Stimulated activated CD8-positive, alpha-beta memory T cell treated with anti-CD3 and anti-CD28 coated beads, Interleukin-12 subunit alpha, Interleukin-12 subunit beta, amount 100 ng/mL, for 4 hours (primary cell): ENCODE results near the gene LUC7L.
"Not testable (repeated sequence)": the region's sequence is repeated elsewhere in the genome, so short reads cannot be mapped to it uniquely, and the experiment has no call there.

Experiments used
- DNase-seq: peaks from one replicate; pipeline ENCODE4 v3.0.0-alpha.2; 2020; ENCODE audit warnings: low read depth

LUC7L gene, protein sequence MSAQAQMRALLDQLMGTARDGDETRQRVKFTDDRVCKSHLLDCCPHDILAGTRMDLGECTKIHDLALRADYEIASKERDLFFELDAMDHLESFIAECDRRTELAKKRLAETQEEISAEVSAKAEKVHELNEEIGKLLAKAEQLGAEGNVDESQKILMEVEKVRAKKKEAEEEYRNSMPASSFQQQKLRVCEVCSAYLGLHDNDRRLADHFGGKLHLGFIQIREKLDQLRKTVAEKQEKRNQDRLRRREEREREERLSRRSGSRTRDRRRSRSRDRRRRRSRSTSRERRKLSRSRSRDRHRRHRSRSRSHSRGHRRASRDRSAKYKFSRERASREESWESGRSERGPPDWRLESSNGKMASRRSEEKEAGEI

DNA sequence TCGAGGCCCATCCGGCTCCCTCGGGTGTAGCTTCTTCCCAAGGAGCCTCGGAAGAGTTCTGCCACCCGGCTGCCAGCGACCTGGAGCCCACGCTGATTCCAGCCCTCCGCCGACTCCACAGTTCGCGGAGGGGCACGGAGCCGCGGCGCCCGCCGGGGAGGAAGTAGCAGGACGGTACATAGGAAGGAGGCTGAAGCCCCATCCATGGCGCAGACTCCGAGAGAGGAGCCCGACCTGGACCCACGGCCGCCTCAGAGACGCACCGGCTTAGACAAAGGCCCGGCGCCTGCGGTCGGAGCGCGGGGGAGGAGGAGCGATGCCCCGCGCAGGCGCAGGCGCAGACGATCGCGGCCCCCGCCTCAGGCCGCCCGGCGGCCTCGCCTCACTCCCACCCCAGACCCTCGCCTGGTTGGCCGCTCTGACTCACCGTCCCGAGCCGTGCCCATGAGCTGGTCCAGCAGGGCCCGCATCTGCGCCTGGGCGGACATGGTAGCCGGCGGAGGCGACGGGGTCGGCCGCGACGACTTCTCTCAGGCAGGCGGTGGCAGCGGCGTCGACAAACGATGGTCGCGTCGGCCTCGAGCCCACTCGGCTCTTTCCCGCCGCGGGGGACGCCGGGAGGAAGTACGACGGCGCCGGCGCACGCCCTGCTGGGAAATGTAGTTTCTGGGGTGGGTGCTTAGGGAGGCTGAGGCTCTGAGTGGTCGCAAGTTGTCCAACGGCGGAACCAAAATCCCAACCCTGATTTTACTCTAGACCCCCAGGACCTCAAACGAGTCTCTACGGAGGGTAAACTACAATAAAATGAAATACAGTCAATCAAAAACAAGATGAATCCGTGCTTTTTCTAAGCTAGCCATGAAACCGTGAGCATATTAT, at the start of gene LUC7L:
Gene LUC7L, minus strand, starts transcription at position 598 of the 879 bp plus-strand sequence. Its CDS starts 110 bp downstream, at position 488.
- DNase-seq, result peak; percentile 80

DNA sequence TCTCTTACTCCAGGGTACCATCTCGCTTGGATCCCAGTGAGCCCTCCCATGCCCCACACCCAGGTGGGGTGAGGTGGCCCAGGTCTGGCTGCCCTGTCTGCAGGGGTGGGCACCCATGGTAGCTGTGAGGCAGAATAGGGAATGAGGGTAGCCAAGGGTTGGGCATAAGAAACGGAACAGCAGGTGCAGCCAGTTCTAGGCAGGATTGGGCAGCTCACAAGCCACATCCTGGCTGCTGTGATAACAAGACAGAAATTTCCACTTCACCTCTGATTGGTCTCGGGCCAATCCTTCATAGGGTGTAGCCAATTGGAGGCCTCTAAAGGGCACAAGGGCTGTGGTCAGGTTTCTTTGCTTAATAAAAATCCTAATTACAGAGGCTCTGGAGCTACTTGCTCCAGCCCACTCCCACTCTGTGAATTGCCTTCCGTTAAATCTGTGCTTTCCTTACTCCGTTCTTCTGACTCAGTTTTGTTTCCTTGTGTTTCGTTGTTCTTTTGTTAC, 49.7 kb upstream of the LUC7L start:
- no peak for DNase-seq

DNA sequence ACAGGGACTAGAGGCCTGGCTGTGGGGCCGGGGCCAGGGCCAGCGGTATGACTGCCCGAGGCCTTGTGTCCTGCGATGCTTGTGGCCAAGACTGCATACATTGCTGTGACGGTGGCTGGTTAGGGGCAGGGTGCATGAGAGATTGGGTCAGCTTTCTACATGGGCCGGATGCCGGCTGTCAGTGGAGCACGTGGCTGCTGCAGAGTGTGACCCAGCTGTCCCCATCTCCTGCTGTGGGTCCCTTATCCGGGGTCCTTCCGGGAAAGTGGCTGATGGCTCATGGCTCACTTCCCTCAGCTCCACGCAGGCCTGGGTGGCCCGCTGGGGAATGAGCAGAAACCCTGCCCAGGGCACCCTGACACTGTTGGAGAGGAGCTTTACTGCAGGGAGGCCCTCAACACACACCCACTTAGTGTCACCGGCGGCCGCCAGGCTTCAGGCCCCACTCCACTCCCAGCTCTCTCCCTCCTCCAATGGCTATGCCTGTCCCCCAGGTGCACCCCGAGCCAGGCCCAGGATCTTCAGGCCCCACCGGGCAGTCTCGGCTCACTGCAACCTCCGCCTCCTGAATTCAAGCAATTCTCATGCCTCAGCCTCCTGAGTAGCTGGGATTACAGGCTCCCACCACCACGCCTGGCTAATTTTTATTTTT, 47.3 kb upstream of the LUC7L start:
- no peak for DNase-seq

DNA sequence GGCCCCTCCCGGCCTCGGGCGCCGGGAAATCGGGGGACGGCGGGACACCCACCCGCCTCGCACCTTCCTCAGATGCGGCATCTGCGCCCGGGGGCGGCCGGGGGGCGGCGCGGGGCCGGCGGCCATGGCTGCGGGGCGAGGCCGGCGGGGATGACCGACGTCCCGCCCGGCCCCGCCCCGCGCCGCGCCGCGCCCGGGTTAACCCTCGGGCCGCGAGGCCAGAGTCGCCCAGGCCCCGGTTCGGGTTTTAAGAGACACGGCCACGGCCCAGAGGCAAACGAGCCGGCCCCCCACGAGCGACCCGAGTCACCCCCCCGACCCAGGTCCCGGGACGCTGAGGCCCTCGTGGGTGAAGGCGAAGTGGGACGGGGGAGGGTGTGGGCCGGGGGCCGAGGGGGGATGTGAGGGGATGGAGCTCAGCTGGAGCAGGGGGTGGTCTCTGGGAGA, 46.6 kb upstream of the LUC7L start, which contains the start of gene RGS11:
Gene RGS11, minus strand, starts transcription at position 159 of the 447 bp plus-strand sequence. Its CDS starts 33 bp downstream, at position 126.
- DNase-seq, result no peak

- DNase-seq, result no peak
Measured at GRCh38 chr16:275041-275641, 45.9 kb upstream of the LUC7L start.

DNA sequence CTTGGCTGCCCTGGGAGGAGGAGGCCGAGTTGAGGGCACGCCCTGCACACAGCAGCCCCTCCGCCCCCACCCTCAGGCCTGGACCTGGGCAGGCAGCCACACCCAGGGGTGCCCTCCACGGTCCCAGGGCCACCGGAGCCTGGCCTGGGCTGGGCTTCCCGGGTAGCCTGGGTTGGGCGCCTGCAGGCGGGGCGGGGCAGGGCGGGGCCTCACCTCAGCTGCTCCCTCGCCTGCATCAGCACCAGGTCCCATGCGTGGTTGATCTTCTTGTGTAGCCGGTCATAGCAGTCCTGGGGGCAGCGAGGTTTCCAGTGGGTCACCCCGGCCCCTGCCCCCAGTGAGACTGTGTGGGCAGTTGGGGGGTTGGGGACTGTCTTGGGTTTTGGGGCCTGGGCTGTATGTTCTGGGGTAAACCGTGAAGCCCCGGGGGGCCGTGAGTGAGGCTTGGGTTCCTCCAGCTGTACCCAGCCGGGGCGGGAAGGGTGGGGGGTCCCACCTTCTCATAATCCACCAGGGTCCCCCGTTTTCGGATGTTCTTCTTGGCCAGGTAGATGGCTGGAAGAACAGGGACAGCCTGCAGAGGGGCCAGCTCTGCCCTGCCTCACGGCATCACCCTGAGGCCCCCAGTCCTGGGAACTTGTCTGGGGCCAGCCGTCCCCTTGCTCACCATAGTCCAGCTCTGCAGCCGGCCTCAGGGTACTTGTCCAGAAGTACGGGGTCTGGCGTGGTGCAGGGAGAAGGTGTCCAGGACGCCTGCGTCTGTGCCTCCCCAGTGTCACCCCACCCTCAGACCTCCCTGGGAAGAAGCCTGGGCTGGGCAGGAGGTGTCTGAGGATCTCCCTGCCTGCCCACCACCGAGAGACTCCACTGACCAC, 44.5 kb upstream of the LUC7L start:
- no peak for DNase-seq

DNA sequence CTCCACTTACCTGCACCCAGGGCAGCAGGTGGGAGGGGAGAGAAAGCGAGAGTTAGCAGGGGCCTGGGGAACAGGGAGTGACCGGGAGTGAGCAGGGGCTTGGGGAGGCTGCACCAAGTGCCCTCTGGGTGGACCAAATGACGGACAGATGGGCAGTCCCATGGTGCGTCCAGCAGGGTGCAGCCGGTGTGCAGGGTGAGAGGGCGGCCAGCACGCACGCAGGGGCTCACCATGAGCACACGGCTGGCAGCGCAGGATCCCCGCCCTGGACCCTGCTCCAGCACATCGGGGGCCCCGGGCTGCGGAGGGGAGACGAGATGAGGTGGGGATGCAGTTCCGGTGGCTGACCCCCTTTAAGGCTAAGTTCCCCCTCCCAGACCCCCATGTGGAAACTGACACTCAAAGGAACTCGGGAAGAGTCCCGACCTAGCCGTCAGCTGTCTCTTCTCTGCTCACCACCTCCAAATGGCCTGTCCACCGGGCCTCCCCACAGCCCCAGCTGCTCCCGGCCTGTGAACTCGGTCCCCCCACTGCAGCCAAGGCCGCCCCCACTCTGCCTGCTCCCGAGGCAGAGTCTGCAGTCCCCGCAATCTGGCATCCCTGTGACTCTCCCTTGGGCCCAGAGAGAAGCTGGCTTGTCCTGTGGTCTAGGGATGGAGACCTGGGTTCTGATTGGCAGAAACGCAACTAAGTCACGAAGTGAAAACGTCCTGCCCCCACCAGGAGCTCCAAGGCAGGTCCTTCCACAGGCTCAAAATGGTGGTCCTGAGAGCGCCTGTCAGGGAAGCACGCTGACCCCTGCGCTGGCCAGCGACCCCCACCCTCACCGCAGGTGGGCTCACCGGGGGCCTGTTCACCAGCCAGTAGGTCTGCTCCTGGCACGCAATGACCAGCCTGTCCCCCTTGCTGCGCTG, 43.6 kb upstream of the LUC7L start:
- no peak for DNase-seq

DNA sequence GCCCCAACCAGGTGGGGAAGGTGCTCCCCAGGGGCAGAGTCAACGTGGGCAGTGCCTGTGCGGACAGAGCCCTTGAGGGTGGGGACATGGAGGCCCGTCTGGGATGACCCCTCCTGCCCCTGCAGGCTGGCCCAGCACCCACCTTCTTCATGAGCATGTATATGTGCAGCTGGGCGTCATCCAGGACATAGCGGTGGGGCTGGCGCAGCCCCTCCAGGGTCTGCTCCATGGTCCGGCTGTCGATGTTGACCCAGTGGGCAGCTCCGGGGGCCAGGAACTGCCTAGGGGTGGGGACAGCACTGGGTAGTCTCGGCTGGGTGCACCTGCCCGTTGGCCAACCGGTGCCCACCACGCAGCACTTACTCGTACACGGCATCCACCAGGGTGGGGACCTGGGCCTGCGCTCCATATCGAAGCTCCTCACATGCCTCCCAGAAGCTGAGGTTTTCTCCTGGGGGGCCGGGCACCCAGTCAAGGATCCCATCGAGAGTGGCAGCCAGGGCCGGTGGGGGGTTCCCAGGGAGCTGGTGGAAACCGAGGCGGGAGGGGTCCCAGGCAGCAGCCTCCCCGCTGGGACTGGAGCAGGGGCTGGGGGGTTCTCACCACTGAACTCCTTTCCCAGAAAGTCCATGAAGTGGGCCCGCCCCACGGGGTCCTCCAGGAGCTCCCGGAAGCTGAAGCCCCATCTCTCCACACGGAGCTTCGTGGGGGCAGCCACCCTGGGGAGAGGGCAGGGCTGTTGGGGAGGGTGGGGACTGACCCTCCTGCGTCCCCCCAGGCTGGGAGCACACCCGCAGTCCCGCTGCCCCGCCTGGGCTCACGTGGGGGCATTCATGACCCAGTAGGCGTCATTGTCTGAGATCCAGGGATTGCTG, 41.4 kb upstream of the LUC7L start:
- DNase-seq, result no peak

DNA sequence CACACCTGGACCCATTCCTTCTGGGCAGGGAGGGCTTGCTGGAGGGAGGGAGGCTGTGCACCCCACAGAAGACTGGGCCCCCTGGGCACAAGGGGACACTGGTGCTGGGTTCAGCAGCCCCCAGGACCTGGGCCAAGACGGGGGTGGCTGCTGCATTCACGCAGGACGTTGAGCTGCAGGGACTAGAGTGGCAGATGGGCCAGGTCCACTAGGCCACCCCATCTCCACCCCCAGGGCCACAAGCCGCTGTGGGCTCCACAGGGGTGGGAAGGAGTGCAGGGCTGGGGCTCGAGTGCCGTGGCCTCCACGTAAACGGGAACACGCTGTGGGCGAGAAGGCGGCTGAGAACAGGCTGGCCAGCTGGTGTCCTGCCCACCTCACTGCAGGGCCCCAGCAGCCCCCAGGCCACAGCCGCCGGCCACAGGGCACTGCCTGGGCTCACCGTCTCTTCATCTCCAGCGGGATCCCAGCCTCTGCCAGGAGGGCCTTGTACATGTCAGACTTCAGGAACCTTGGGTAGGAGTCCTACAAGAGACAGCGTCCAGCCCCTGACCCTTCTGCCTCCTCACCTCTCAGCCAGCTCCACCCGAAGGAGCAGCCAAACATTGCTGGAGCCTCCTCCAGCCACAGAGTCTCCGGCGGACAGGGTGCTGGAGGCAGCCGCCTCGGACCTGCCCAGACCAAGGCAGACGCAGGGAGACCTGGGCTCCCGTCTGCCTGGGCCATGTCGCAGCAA, 40.0 kb upstream of the LUC7L start:
- DNase-seq, result no peak

GRCh38 chr16:268141-269053, 39.1 kb upstream of the LUC7L start:
- DNase-seq, result no peak

- not testable (repeated sequence) for DNase-seq
Measured at GRCh38 chr16:267562-267961, 38.3 kb upstream of the LUC7L start.

DNA sequence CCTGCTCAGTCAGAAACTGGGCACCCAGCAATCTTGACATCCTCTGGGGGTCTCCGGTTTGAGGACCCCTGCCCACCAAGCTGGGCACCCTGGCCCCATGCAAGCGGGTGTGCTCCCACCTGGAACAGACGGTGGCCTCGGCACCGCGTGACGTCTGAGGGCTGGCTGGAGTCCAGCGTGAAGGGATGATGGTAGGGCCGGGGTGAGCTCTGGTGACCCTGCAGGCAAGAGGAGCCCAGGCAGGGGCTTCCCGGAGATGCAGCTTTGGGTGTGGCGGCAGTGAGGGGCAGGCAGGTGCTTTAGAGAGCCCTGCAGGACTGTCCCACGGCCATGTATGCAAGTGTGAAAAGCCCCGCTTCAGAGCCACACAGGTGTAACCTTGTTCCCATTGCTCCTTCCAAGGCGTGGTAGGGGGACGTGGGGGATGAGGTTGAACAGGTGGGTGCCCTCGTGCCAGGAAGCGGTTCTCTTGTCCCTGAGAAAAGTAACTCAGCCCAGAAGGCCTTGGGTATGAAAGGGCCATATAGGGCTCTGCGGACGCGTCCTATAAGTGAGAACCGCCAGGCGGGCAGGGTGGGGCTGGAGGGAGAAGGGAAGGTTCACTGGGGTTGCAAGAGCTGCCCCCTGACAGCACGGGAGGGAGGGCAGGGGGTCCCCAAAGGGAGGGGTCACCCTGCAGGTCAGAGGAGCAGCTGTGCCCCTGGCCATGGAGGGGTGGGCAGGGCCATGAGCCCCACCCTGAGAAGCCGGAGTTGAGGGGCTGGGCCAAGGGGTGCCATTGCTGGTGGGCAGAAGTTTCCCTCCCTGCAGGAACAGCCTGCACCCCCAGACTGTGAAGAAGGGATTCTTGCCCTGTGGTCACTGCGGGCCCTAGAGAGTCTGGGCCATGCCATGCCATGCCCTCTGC, 37.3 kb upstream of the LUC7L start:
- no peak for DNase-seq

- DNase-seq, result no peak
Measured at GRCh38 chr16:265711-266110, 36.5 kb upstream of the LUC7L start.

- no peak for DNase-seq
Measured at GRCh38 chr16:265002-265529, 35.8 kb upstream of the LUC7L start.

- no peak for DNase-seq
Measured at GRCh38 chr16:264440-264951, 35.2 kb upstream of the LUC7L start.
